Sigmoid colon (tissue), 4 donors: ENCODE measurements around the gene FGF11.

Experiments used
- EP300 ChIP-seq, 4 donors: sonication (generic); formaldehyde crosslinking; IDR thresholded peaks; one replicate each; pipeline ENCODE4 v1.6.1; 2017; ENCODE audit warnings: antibody characterized with exemption in 4 of 4
- TF ChIP-seq, protein P1 (sequence below), 4 experiments: fragments of 450-650 bp in 3 of 4; fragments of 200-600 bp in 1 of 4; IDR thresholded peaks; one replicate each; pipeline ENCODE4 v1.5.1; 2016 to 2019; ENCODE audit warnings: antibody characterized with exemption in 4 of 4, mild to moderate bottlenecking in 3 of 4, moderate library complexity in 2 of 4

DNA sequence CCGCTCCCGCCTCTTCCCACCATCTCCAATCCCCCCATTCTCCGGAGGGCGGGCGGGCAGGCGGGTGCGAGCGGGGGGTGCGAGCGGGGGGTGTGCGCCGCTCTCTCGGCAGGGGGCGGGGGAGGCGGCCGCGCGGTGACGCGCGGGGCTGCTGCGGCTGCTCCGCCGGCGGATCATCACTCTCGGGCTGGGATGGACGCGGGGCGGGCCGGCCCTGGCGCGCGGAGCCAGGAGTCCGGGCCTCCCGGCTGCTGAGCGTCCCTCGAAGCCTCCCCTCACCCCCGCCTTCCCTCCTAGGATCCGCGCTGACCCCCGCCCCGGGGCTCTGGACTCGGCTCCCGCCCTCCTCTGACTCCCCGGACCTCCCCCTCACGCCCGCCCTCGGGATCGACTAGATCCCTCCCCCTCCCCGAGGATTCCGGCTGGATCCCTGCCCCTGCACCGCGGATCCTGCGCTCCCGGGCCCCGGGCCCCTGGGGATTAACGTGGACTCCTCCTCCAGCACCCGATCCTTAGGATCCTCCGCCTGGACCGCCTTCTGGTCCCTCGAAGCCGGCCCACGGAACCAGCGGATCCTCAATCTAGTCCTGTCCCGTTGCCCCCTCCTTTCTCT, 34.5 kb upstream of the FGF11 start:
- TF ChIP-seq, protein P1, sequence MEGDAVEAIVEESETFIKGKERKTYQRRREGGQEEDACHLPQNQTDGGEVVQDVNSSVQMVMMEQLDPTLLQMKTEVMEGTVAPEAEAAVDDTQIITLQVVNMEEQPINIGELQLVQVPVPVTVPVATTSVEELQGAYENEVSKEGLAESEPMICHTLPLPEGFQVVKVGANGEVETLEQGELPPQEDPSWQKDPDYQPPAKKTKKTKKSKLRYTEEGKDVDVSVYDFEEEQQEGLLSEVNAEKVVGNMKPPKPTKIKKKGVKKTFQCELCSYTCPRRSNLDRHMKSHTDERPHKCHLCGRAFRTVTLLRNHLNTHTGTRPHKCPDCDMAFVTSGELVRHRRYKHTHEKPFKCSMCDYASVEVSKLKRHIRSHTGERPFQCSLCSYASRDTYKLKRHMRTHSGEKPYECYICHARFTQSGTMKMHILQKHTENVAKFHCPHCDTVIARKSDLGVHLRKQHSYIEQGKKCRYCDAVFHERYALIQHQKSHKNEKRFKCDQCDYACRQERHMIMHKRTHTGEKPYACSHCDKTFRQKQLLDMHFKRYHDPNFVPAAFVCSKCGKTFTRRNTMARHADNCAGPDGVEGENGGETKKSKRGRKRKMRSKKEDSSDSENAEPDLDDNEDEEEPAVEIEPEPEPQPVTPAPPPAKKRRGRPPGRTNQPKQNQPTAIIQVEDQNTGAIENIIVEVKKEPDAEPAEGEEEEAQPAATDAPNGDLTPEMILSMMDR (IDR thresholded peaks at IDR 0.05), result no peak
- TF ChIP-seq EP300 (IDR thresholded peaks at IDR 0.05), result no peak
